Measurements from ENCODE around the gene MRGPRE.

MRGPRE gene

DNA sequence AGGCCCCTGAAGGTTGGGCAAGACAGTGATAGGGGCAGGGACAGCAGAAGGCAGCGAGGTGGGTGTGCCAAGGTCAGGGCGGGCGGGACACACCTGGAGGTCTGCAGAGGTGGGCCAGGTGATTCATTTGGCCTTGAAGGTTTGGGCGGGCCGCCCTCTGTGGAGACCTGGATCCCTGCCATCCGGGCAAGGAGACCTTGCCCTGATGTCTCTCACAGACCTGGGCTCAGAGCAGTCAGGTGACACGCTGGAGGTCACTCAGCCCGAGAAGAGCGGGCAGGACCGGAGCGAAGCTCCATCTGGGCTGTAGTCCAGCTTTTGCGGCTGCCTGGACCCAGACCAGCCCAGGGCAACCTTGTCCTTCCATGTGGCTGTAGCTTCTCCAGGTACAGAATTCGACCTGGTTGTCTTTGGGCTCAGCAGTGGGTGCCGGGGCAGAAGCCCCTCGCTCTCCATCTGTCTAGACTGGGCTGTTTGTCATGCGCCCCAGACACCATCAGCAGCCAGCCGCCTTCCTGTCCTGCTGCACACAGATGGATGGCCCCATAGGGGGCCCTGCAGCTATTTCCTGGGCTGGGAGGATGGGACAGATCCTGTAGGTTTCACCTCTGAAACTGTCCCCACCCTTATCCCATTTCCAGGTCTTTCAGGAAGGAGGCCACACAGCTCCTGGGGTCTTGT lies 16.7 kb downstream of the MRGPRE start:
- no peak overlapping the region for H3K4me2 ChIP-seq
- no peak overlapping the region for H3K27ac ChIP-seq
- H2AFZ ChIP-seq (ENCODE audit: low read depth): no peak overlapping the region
- no peak overlapping the region for H3K4me3 ChIP-seq (IDR thresholded peaks at IDR 0.05; ENCODE audit: insufficient read depth, low read depth, low read length)
- no peaks in the 10 kb centered on the region for H4K20me1 ChIP-seq (ENCODE audit: insufficient read depth)
- no peaks in the 10 kb centered on the region for H3K36me3 ChIP-seq (ENCODE audit: insufficient read depth)
- no peak overlapping the region for H3K9ac ChIP-seq
- no peaks in the 10 kb centered on the region for H3K4me1 ChIP-seq (ENCODE audit: low read depth, poor library complexity, severe bottlenecking)
- H3K27me3 ChIP-seq (ENCODE audit: insufficient read depth, low read depth): peaks cover 48% of the 10 kb centered on the region; the same call in 1 of the 2 replicates
- TF ChIP-seq, protein P1, sequence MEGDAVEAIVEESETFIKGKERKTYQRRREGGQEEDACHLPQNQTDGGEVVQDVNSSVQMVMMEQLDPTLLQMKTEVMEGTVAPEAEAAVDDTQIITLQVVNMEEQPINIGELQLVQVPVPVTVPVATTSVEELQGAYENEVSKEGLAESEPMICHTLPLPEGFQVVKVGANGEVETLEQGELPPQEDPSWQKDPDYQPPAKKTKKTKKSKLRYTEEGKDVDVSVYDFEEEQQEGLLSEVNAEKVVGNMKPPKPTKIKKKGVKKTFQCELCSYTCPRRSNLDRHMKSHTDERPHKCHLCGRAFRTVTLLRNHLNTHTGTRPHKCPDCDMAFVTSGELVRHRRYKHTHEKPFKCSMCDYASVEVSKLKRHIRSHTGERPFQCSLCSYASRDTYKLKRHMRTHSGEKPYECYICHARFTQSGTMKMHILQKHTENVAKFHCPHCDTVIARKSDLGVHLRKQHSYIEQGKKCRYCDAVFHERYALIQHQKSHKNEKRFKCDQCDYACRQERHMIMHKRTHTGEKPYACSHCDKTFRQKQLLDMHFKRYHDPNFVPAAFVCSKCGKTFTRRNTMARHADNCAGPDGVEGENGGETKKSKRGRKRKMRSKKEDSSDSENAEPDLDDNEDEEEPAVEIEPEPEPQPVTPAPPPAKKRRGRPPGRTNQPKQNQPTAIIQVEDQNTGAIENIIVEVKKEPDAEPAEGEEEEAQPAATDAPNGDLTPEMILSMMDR (conservative IDR thresholded peaks at IDR 0.05; ENCODE audit: low read depth, low read length): no peak
- H3K79me2 ChIP-seq (ENCODE audit: insufficient read depth, low read depth): no peaks in the 10 kb centered on the region

- TF ChIP-seq, protein P1 (conservative IDR thresholded peaks at IDR 0.05; ENCODE audit: low read depth, low read length): no peak
- Histone ChIP-seq H3K4me1 (ENCODE audit: low read depth, poor library complexity, severe bottlenecking) (no peaks in the 10 kb centered on the region), H4K20me1 (ENCODE audit: insufficient read depth) (no peaks in the 10 kb centered on the region), H3K9ac (no peak overlapping the region), H2AFZ (ENCODE audit: low read depth) (no peak overlapping the region), H3K79me2 (ENCODE audit: insufficient read depth, low read depth) (no peaks in the 10 kb centered on the region), H3K27ac (no peak overlapping the region), H3K36me3 (ENCODE audit: insufficient read depth) (no peaks in the 10 kb centered on the region), H3K27me3 (ENCODE audit: insufficient read depth, low read depth) (peaks cover 37% of the 10 kb centered on the region; the same call in 1 of the 2 replicates), H3K4me2 (no peak overlapping the region), H3K4me3 (IDR thresholded peaks at IDR 0.05; ENCODE audit: insufficient read depth, low read depth, low read length) (no peak overlapping the region)
Observed at GRCh38 chr11:3214420-3214699, 17.9 kb downstream of the MRGPRE start.

DNA sequence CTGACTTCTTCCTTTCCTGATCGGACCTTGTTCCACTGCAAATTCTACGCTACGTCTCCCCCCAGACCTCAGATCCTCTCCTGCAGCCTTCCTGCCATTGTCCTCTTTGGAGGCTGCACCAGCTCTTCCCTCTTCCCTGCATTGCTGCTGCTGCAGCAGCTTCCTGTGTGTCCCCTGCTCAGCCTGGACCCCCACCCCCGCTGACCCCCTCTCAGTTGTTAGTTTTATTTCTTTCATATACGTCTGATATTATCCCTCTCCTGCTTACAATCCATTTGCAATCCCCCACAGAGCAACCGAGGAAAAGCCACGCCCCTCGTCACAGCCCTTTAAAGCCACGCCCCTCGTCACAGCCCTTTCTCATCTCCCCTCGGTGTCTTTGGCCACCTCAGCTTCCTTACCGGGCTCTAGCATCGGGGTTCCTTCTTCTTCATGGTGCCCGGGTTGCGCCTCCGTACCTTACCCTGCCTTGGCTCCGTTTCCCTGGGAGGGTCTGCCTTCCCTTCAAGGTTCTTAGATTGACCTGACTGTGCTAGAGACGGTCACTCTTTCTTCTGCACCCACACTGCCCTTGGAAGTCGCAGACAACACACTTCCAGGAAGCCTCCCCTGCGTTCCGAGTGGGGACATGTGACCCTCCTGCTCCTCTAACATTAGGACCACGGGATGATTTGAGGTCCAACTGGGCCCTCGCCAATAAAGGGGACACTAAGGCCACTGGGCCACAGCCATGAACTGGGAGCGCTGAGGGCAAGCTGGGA lies 18.4 kb downstream of the MRGPRE start:
- Histone ChIP-seq H3K4me1 (ENCODE audit: low read depth, poor library complexity, severe bottlenecking) (no peaks in the 10 kb centered on the region), H3K27me3 (ENCODE audit: insufficient read depth, low read depth) (peaks cover 32% of the 10 kb centered on the region; the same call in 1 of the 2 replicates), H3K27ac (no peak overlapping the region), H3K9ac (no peak overlapping the region), H2AFZ (ENCODE audit: low read depth) (no peak overlapping the region), H3K79me2 (ENCODE audit: insufficient read depth, low read depth) (no peaks in the 10 kb centered on the region), H3K36me3 (ENCODE audit: insufficient read depth) (no peaks in the 10 kb centered on the region), H4K20me1 (ENCODE audit: insufficient read depth) (no peaks in the 10 kb centered on the region), H3K4me3 (IDR thresholded peaks at IDR 0.05; ENCODE audit: insufficient read depth, low read depth, low read length) (no peak overlapping the region), H3K4me2 (no peak overlapping the region)
- TF ChIP-seq, protein P1 (conservative IDR thresholded peaks at IDR 0.05; ENCODE audit: low read depth, low read length): no peak

DNA sequence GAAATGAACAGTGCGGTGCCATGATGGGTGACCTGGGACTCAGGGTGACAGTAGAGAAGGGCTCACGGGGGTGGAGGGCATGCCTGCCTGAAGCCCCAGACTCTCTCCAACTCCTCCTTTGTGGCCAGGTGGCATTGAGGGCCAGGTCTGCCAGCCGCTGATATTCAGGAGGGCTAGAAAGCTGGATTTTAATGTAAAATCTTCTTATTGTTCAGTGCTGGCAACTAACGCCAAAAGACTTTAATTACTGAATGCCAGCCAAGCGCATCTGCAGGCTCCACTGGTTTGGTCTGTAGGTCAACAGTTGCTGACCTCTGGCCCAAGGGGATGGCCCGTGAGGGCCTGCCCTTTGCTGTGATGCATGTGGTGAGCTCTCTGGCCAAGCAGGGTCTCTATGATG lies 23.9 kb downstream of the MRGPRE start:
- TF ChIP-seq, protein P1 (conservative IDR thresholded peaks at IDR 0.05; ENCODE audit: low read depth, low read length): no peak

More for the DNA sequence above, 23.9 kb downstream of the MRGPRE start:
- H3K27me3 ChIP-seq (ENCODE audit: insufficient read depth, low read depth): peaks cover 18% of the 10 kb centered on the region; the same call in 1 of the 2 replicates
- no peak overlapping the region for H3K4me2 ChIP-seq
- no peaks in the 10 kb centered on the region for H4K20me1 ChIP-seq (ENCODE audit: insufficient read depth)
- H3K27ac ChIP-seq: no peak overlapping the region
- H3K4me3 ChIP-seq (IDR thresholded peaks at IDR 0.05; ENCODE audit: insufficient read depth, low read depth, low read length): no peak overlapping the region
- peaks cover 8% of the 10 kb centered on the region for H3K4me1 ChIP-seq (ENCODE audit: low read depth, poor library complexity, severe bottlenecking)
- H2AFZ ChIP-seq (ENCODE audit: low read depth): no peak overlapping the region
- no peaks in the 10 kb centered on the region for H3K36me3 ChIP-seq (ENCODE audit: insufficient read depth)
- H3K79me2 ChIP-seq (ENCODE audit: insufficient read depth, low read depth): no peaks in the 10 kb centered on the region
- no peak overlapping the region for H3K9ac ChIP-seq

All from KMS-11 (cell line).